ENCODE measurements around the gene SOHLH1.

The SOHLH1 gene

DNA sequence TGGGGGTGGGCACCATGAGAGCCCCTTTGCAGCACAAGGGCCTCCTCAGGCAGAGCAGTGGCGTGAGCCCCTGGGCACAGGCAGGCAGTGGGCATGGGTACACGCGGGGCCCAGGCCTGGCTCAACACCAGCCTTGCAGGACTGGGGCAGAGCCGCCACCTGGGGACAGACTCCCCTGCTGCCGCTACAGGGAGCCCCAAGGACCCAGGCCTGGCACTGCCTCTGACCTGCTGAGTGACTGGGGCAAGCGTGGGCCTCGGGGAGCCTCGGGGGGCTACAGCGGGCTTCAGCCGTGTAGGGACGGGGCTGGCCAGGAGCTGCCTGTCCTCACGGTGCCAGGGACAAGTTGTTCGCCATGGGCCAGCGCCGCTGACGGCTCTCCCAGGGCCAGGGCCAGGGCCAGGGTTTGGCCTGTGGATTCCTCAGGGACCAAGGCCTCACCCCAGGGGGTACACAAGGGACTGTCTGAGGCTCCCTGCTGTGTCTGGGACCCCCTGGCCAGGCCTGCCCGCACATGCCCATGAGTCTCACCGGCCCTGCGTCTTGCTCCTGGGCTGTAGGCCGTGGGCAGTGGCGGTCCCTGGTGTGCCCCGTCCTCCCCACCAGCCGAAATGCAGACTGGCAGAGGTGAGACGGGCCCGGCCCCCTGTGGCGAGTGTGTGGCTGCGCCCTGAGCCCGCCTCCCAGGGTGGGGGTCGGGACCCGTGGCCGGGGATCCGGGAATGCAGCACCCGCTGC, 45.2 kb upstream of the SOHLH1 start:
- no peak overlapping the region for H3K9ac ChIP-seq (ENCODE audit: low read depth, low read length)
- no peak overlapping the region for H3K27ac ChIP-seq (ENCODE audit: low read length)
- no peak overlapping the region for H2AFZ ChIP-seq (ENCODE audit: low read depth, low read length)
- DNase-seq, result no peak
- H3K79me2 ChIP-seq (ENCODE audit: insufficient read depth, low read length), result no peaks in the 10 kb centered on the region
- no peak for ATAC-seq (ENCODE audit: insufficient read depth, low read depth)
- no peaks in the 10 kb centered on the region for H4K20me1 ChIP-seq (ENCODE audit: insufficient read depth, low read length)
- no peaks in the 10 kb centered on the region for H3K4me1 ChIP-seq (ENCODE audit: insufficient read depth, low read length)
- H3K27me3 ChIP-seq (ENCODE audit: insufficient read depth, low read length, poor library complexity), result no peaks in the 10 kb centered on the region
- TF ChIP-seq EZH2 (IDR thresholded peaks at IDR 0.05; ENCODE audit: borderline replicate concordance, low read depth, low read length, severe bottlenecking), result no peak
- TF ChIP-seq, protein P1, sequence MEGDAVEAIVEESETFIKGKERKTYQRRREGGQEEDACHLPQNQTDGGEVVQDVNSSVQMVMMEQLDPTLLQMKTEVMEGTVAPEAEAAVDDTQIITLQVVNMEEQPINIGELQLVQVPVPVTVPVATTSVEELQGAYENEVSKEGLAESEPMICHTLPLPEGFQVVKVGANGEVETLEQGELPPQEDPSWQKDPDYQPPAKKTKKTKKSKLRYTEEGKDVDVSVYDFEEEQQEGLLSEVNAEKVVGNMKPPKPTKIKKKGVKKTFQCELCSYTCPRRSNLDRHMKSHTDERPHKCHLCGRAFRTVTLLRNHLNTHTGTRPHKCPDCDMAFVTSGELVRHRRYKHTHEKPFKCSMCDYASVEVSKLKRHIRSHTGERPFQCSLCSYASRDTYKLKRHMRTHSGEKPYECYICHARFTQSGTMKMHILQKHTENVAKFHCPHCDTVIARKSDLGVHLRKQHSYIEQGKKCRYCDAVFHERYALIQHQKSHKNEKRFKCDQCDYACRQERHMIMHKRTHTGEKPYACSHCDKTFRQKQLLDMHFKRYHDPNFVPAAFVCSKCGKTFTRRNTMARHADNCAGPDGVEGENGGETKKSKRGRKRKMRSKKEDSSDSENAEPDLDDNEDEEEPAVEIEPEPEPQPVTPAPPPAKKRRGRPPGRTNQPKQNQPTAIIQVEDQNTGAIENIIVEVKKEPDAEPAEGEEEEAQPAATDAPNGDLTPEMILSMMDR (IDR thresholded peaks at IDR 0.05; ENCODE audit: borderline replicate concordance, extremely low read depth, low read length, poor library complexity, severe bottlenecking), result no peak
- H3K36me3 ChIP-seq (ENCODE audit: insufficient read depth, low read length), result no peaks in the 10 kb centered on the region
- no peak overlapping the region for H3K4me3 ChIP-seq (ENCODE audit: low read depth in 1 of 2, low read length in 2 of 2)
- no peak overlapping the region for H3K4me2 ChIP-seq (ENCODE audit: insufficient read depth, low read length)
- no peaks in the 10 kb centered on the region for H3K9me3 ChIP-seq (ENCODE audit: insufficient read depth, low read length, severe bottlenecking)

DNA sequence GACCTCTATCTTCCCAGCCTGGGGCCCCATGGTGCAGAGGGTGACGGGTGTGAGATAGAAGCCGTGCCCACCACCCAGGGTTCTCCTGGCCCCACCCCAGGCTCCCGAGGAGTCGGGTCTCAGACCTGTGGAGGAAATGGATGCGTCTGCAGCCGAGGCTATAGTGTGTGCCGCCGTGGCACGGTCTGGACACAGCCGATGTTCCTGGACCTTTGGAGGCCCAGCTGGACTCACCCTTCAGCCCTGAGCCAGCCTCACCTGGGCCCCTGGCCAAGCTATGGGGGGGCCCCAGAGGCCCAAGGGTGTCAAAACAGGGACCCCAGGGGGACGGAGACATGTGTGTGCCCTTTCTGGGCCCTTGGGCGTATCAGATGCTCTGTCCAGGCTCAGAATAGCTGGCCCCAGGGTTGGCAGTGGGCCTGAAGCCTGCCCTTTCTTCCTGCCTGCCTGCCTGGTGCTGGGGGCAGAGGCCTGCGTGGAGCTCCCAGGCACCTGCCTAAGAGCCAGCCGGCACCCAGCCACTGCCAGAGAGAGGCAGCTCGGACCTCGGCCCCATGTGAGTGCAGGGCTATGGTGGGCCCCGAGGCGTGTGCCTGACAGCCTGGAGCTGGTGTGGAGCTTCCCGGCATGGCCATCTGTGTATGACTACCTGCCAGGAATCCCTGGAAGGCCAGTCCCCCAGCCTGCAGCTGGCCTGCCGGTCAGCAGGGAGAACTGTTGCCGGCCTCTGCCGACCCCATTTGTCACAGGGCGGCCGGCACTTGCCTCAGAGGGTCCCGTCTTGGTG, 44.5 kb upstream of the SOHLH1 start:
- no peak for TF ChIP-seq EZH2 (IDR thresholded peaks at IDR 0.05; ENCODE audit: borderline replicate concordance, low read depth, low read length, severe bottlenecking)
- TF ChIP-seq, protein P1 (IDR thresholded peaks at IDR 0.05; ENCODE audit: borderline replicate concordance, extremely low read depth, low read length, poor library complexity, severe bottlenecking), result no peak
- no peaks in the 10 kb centered on the region for H3K27me3 ChIP-seq (ENCODE audit: insufficient read depth, low read length, poor library complexity)
- H2AFZ ChIP-seq (ENCODE audit: low read depth, low read length), result no peak overlapping the region
- H3K27ac ChIP-seq (ENCODE audit: low read length), result no peak overlapping the region
- H3K4me1 ChIP-seq (ENCODE audit: insufficient read depth, low read length), result no peaks in the 10 kb centered on the region
- no peaks in the 10 kb centered on the region for H3K79me2 ChIP-seq (ENCODE audit: insufficient read depth, low read length)
- no peaks in the 10 kb centered on the region for H4K20me1 ChIP-seq (ENCODE audit: insufficient read depth, low read length)
- no peak overlapping the region for H3K9ac ChIP-seq (ENCODE audit: low read depth, low read length)
- no peak for DNase-seq
- no peak overlapping the region for H3K4me2 ChIP-seq (ENCODE audit: insufficient read depth, low read length)
- no peak for ATAC-seq (ENCODE audit: insufficient read depth, low read depth)
- H3K9me3 ChIP-seq (ENCODE audit: insufficient read depth, low read length, severe bottlenecking), result no peaks in the 10 kb centered on the region
- no peaks in the 10 kb centered on the region for H3K36me3 ChIP-seq (ENCODE audit: insufficient read depth, low read length)
- no peak overlapping the region for H3K4me3 ChIP-seq (ENCODE audit: low read depth in 1 of 2, low read length in 2 of 2)

DNA sequence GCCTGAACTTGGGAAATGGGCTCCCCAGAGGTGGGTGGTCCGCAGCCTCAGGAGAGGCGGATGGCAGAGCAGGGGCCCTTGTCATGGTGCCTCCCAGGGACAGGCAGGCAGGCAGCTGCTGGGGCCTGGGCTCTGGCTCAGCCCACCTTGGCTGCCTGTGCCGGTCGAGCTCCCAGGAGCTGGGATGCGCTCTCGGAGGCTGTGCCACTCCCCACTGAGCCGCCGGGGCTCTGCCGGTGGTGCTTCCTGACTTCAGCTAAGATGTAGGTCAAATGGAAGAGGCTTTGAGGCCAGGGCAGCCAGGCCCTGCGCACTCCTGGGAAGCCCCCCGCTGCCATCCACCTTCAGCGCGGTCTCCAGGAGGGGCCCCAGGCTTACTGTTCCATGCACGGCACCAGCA, 43.7 kb upstream of the SOHLH1 start:
- H3K79me2 ChIP-seq (ENCODE audit: insufficient read depth, low read length), result no peaks in the 10 kb centered on the region
- no peak for ATAC-seq (ENCODE audit: insufficient read depth, low read depth)
- no peaks in the 10 kb centered on the region for H4K20me1 ChIP-seq (ENCODE audit: insufficient read depth, low read length)
- H3K9me3 ChIP-seq (ENCODE audit: insufficient read depth, low read length, severe bottlenecking), result no peaks in the 10 kb centered on the region
- TF ChIP-seq, protein P1 (IDR thresholded peaks at IDR 0.05; ENCODE audit: borderline replicate concordance, extremely low read depth, low read length, poor library complexity, severe bottlenecking), result no peak
- TF ChIP-seq EZH2 (IDR thresholded peaks at IDR 0.05; ENCODE audit: borderline replicate concordance, low read depth, low read length, severe bottlenecking), result no peak
- H3K36me3 ChIP-seq (ENCODE audit: insufficient read depth, low read length), result no peaks in the 10 kb centered on the region
- H3K4me3 ChIP-seq (ENCODE audit: low read depth in 1 of 2, low read length in 2 of 2), result no peak overlapping the region
- no peak overlapping the region for H3K9ac ChIP-seq (ENCODE audit: low read depth, low read length)
- no peak for DNase-seq
- H3K4me1 ChIP-seq (ENCODE audit: insufficient read depth, low read length), result no peaks in the 10 kb centered on the region
- H2AFZ ChIP-seq (ENCODE audit: low read depth, low read length), result no peak overlapping the region
- H3K27ac ChIP-seq (ENCODE audit: low read length), result no peak overlapping the region
- H3K27me3 ChIP-seq (ENCODE audit: insufficient read depth, low read length, poor library complexity), result no peaks in the 10 kb centered on the region
- H3K4me2 ChIP-seq (ENCODE audit: insufficient read depth, low read length), result no peak overlapping the region

All from DND-41 (cell line).